ENCODE results near the gene TRAIP. TPM values are rescaled to one million over a fixed set of nuclear protein-coding genes. Genes with fewer than 3 reads are reported as not detected.

Gene TRAIP
- total RNA-seq, 2 experiments from 2014 or later: 23.2 to 25.1 TPM

GRCh38 chr3:49882166-49882565 is 25.8 kb upstream of the TRAIP start:
- intact Hi-C loops (cut with micrococcal nuclease): no loop called here
- ChIA-PET POLR2A (interaction anchor here (1.0 kb wide), 1 partner anchor 20 kb away, joined by 3 read pairs; no protein-coding TSS in a partner anchor), CTCF (interaction anchor here (1.1 to 1.6 kb wide), 2 partner anchors 11 to 44 kb away, joined by 3 to 4 read pairs; no protein-coding TSS in a partner anchor)
- H3K4me1 Mint-ChIP-seq (ENCODE audit: low read depth): no peaks in the 10 kb centered on the region
- H3K9me3 Mint-ChIP-seq: no peaks in the 10 kb centered on the region
- DNase-seq (no peak), ATAC-seq (no peak)
- no peak overlapping the region for H3K4me3 Mint-ChIP-seq
- H3K27ac Mint-ChIP-seq: no peak overlapping the region
- no peak for TF ChIP-seq CTCF (IDR thresholded peaks at IDR 0.05)
- H3K36me3 Mint-ChIP-seq (ENCODE audit: low read depth): no peaks in the 10 kb centered on the region
- no peaks in the 10 kb centered on the region for H3K27me3 Mint-ChIP-seq

- TF ChIP-seq CTCF (IDR thresholded peaks at IDR 0.05): no peak
- CTCF ChIA-PET: interaction anchor here (0.7 to 1.1 kb wide), 2 partner anchors 25 to 42 kb away, joined by 3 to 4 read pairs; no protein-coding TSS in a partner anchor
- DNase-seq (no peak), ATAC-seq (no peak)
- no peaks in the 10 kb centered on the region for H3K4me1 Mint-ChIP-seq (ENCODE audit: low read depth)
- H3K9me3 Mint-ChIP-seq: no peaks in the 10 kb centered on the region
- H3K27me3 Mint-ChIP-seq: no peaks in the 10 kb centered on the region
- intact Hi-C loops (cut with micrococcal nuclease): no loop called here
- H3K4me3 Mint-ChIP-seq: no peak overlapping the region
- POLR2A ChIA-PET: interaction anchor here (0.6 kb wide), 1 partner anchor 34 kb away, joined by 3 read pairs; no protein-coding TSS in a partner anchor
- no peaks in the 10 kb centered on the region for H3K36me3 Mint-ChIP-seq (ENCODE audit: low read depth)
- H3K27ac Mint-ChIP-seq: no peak overlapping the region
Observed at GRCh38 chr3:49880581-49881315, 24.4 kb upstream of the TRAIP start.

GRCh38 chr3:49879721-49880120 is 23.4 kb upstream of the TRAIP start:
- Mint-ChIP-seq H3K36me3 (ENCODE audit: low read depth) (no peaks in the 10 kb centered on the region), H3K4me1 (ENCODE audit: low read depth) (no peaks in the 10 kb centered on the region), H3K27me3 (no peaks in the 10 kb centered on the region), H3K27ac (no peak overlapping the region), H3K4me3 (no peak overlapping the region), H3K9me3 (no peaks in the 10 kb centered on the region)
- ChIA-PET CTCF (interaction anchor here (1.0 kb wide), 1 partner anchor 23 kb away, joined by 3 read pairs; no protein-coding TSS in a partner anchor), POLR2A (no interaction called here)
- intact Hi-C loops (cut with micrococcal nuclease): no loop called here
- no peak for DNase-seq
- no peak for TF ChIP-seq CTCF (IDR thresholded peaks at IDR 0.05)
- ATAC-seq: no peak

- ChIA-PET POLR2A (interaction anchor here (1.2 kb wide), 1 partner anchor 11 kb away, joined by 3 read pairs; no protein-coding TSS in a partner anchor), CTCF (interaction anchor here (1.0 to 1.4 kb wide), 2 partner anchors 14 to 22 kb away, joined by 3 to 4 read pairs; no protein-coding TSS in a partner anchor)
- Mint-ChIP-seq H3K4me3 (no peak overlapping the region), H3K9me3 (no peaks in the 10 kb centered on the region), H3K27ac (no peak overlapping the region), H3K27me3 (no peaks in the 10 kb centered on the region), H3K4me1 (ENCODE audit: low read depth) (no peaks in the 10 kb centered on the region), H3K36me3 (ENCODE audit: low read depth) (no peaks in the 10 kb centered on the region)
- no peak for ATAC-seq
- no peak for DNase-seq
- intact Hi-C loops (cut with micrococcal nuclease): no loop called here
- TF ChIP-seq CTCF (IDR thresholded peaks at IDR 0.05): no peak
Observed at GRCh38 chr3:49878686-49879085, 22.3 kb upstream of the TRAIP start.

- TF ChIP-seq CTCF (IDR thresholded peaks at IDR 0.05): no peak
- no peak overlapping the region for H3K27ac Mint-ChIP-seq
- H3K36me3 Mint-ChIP-seq (ENCODE audit: low read depth): no peaks in the 10 kb centered on the region
- peaks cover 2% of the 10 kb centered on the region for H3K4me1 Mint-ChIP-seq (ENCODE audit: low read depth)
- POLR2A ChIA-PET: interaction anchor here (1.2 kb wide), 1 partner anchor 12 kb away, joined by 3 read pairs; no protein-coding TSS in a partner anchor
- CTCF ChIA-PET: interaction anchor here (0.6 to 1.4 kb wide), 2 partner anchors 13 to 22 kb away, joined by 3 to 4 read pairs; no protein-coding TSS in a partner anchor
- DNase-seq: no peak
- no peak for ATAC-seq
- no peaks in the 10 kb centered on the region for H3K27me3 Mint-ChIP-seq
- H3K9me3 Mint-ChIP-seq: no peaks in the 10 kb centered on the region
- H3K4me3 Mint-ChIP-seq: no peak overlapping the region
- intact Hi-C loops (cut with micrococcal nuclease): no loop called here
Observed at GRCh38 chr3:49877716-49878115, 21.4 kb upstream of the TRAIP start.
